Esophagus squamous epithelium (tissue), 4 donors: Measurements from ENCODE around the gene EMX2.

Experiments used
- CTCF ChIP-seq, 6 experiments: fragments of 450-650 bp in 4 of 6; fragments of 200-600 bp in 2 of 6; sonication (generic) in 2 of 6; IDR thresholded peaks; one replicate each; pipeline ENCODE4 v1.5.1; 2016 to 2019; ENCODE audit warnings: antibody characterized with exemption in 6 of 6, mild to moderate bottlenecking in 4 of 6, moderate library complexity in 4 of 6
- POLR2A ChIP-seq, 4 donors: fragments of 450-650 bp; IDR thresholded peaks; one replicate each; pipeline ENCODE4 v1.6.1; 2017; ENCODE audit warnings: antibody characterized with exemption in 4 of 4, mild to moderate bottlenecking in 4 of 4, moderate library complexity in 3 of 4

GRCh38 chr10:117500456-117500855 lies 42.1 kb upstream of the EMX2 start:
- TF ChIP-seq CTCF (IDR thresholded peaks at IDR 0.05) (no peak), POLR2A (IDR thresholded peaks at IDR 0.05) (no peak)
